K562 (cell line): ENCODE data around the gene FARP2. TPM values are rescaled to one million over a fixed set of nuclear protein-coding genes. Genes with fewer than 3 reads are reported as not detected.

Experiments used
- HOXB6 ChIP-seq: fragments of 250-450 bp; sonication (Bioruptor Pico); IDR thresholded peaks from 2 replicates; pipeline ENCODE4 v1.5.1; 2022; ENCODE audit warnings: mild to moderate bottlenecking, borderline replicate concordance
- PCBP1 ChIP-seq: fragments of 200-400 bp; formaldehyde crosslinking; IDR thresholded peaks from 2 replicates; pipeline ENCODE4 v1.6.1; 2018; ENCODE audit warnings: mild to moderate bottlenecking, low read depth, low read length; ENCODE audit not compliant: poor library complexity, severe bottlenecking
- SRSF7 ChIP-seq: fragments of 200-400 bp; formaldehyde crosslinking; optimal IDR thresholded peaks from 2 replicates; pipeline ENCODE3; 2017; ENCODE audit warnings: mild to moderate bottlenecking, low read depth, low read length
- TFAM ChIP-seq: fragments of 250-450 bp; sonication (Bioruptor Pico); conservative IDR thresholded peaks from 2 replicates; pipeline ENCODE4 v1.5.0; 2021; ENCODE audit warnings: mild to moderate bottlenecking, moderate library complexity
- ZNF133 ChIP-seq: fragments of 250-450 bp; sonication (Bioruptor Pico); IDR thresholded peaks from 2 replicates; pipeline ENCODE4 v1.4.0; 2020; ENCODE audit warnings: mild to moderate bottlenecking
- ZNF146 ChIP-seq: IDR thresholded peaks from one replicate; pipeline ENCODE4 v1.6.1; 2018; ENCODE audit warnings: missing compliant biosample characterization; ENCODE audit not compliant: unreplicated experiment
- ZNF668 ChIP-seq: fragments of 250-450 bp; sonication (Bioruptor Pico); IDR thresholded peaks from 2 replicates; pipeline ENCODE4 v1.8.0; 2022; ENCODE audit warnings: mild to moderate bottlenecking, inconsistent platforms
- polyA plus RNA-seq, 8 experiments: library from polyadenylated mRNA; depleted of rRNA in 4 of 8; stranded (reverse) in 5 of 8; unstranded in 3 of 8; fragments of >200 nt; fragmentation: Nextera tagmentation in 2 of 8; fragmentation: Illumina TruSeq in 1 of 8; extraction: Ambion mirVana in 2 of 8; extraction: Trizol in 1 of 8; gene quantifications; 2 replicates each; pipeline versions ENCODE4 v1.2.1 to v1.2.3, GENCODE V29; 2011 to 2014; ENCODE audit warnings: inconsistent platforms in 1 of 8, missing spikeins in 1 of 8
- total RNA-seq, 7 experiments: library from RNA; depleted of rRNA in 6 of 7; stranded (reverse); fragments of >200 nt in 6 of 7; fragmentation: Illumina TruSeq in 2 of 7; extraction: Trizol in 2 of 7; gene quantifications; 2 replicates each; pipeline versions ENCODE4 v1.2.1 to v1.2.3, GENCODE V29; 2011 to 2021; ENCODE audit warnings: low replicate concordance in 1 of 7
- TF ChIP-seq, protein P1 (sequence below): fragments of 150-350 bp; conservative IDR thresholded peaks from 2 replicates; pipeline ENCODE4 v1.6.1; 2014; ENCODE audit warnings: low read length
- TF ChIP-seq, protein P2 (sequence below): fragments of 450-650 bp; IDR thresholded peaks from 2 replicates; pipeline ENCODE4 v1.6.1; 2016; ENCODE audit warnings: low read depth, mild to moderate bottlenecking, moderate library complexity
- TF ChIP-seq, protein P3 (sequence below): sonication (generic); formaldehyde crosslinking; IDR thresholded peaks from 2 replicates; pipeline ENCODE4 v1.8.1; 2023; ENCODE audit warnings: mild to moderate bottlenecking, missing genetic modification reagents
- TF ChIP-seq, protein P4 (sequence below): sonication (generic); formaldehyde crosslinking; IDR thresholded peaks from 2 replicates; pipeline ENCODE4 v1.8.1; 2023; ENCODE audit warnings: mild to moderate bottlenecking, missing genetic modification reagents
- TF ChIP-seq, protein P5 (sequence below), 2 experiments: fragments of 450-650 bp in 1 of 2; sonication (generic) in 1 of 2; formaldehyde crosslinking; conservative IDR thresholded peaks; 2 replicates each; pipeline versions ENCODE4 v1.4.0 to v1.8.1; 2020 to 2022; ENCODE audit warnings: mild to moderate bottlenecking in 1 of 2, missing genetic modification reagents in 1 of 2

FARP2 gene
- total and polyA plus RNA-seq, 9 of the 15 experiments (the other 6 are each of a cell fraction or from before 2014, with no cell fraction given) = 4.1 to 38.1 (median 21.1) TPM

DNA sequence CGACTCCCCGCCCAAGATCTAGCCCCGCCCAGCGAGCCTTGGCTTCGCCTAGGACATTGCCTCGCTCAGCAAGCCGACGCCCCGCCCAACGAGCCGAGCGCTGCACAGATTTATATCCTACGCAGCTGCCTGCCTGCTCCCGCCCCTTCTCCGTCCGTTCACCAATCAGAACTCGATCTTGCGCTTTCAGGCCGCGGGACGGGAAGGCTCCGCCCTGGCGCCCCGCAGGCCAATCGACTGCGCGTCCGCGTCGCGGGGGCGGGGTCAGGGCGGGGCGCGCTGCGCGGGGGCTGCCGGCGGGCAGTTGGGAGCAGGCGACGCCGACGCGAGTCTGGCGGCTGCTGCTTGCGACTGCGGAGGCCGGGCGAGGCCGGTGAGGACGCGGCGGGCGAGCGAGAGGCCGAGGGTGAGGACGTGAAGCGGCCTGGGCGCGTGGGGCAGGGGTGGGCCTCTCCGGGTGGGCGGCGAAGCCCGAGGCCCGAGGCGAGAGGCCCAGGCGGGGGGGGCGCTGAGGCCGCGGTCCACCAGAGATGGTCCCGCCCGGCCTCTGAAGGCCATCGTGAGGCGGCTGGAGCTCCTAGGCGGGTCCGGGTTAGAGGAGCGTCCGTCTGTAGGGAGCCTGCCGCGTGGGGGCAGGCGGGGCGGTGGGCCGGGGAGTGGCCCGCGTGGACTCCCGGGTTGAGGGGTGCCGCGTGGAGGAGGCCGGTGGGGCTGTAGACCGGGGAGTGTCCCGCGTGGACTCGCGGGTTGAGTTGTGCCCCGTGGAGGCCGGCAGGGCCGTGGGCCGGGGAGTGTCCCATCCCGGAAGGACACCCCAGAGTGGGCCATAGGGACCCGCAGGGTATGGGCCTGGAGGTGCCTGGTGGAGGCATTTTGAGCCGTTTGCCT is at the start of gene FARP2 (continued):
- TF ChIP-seq, protein P1, sequence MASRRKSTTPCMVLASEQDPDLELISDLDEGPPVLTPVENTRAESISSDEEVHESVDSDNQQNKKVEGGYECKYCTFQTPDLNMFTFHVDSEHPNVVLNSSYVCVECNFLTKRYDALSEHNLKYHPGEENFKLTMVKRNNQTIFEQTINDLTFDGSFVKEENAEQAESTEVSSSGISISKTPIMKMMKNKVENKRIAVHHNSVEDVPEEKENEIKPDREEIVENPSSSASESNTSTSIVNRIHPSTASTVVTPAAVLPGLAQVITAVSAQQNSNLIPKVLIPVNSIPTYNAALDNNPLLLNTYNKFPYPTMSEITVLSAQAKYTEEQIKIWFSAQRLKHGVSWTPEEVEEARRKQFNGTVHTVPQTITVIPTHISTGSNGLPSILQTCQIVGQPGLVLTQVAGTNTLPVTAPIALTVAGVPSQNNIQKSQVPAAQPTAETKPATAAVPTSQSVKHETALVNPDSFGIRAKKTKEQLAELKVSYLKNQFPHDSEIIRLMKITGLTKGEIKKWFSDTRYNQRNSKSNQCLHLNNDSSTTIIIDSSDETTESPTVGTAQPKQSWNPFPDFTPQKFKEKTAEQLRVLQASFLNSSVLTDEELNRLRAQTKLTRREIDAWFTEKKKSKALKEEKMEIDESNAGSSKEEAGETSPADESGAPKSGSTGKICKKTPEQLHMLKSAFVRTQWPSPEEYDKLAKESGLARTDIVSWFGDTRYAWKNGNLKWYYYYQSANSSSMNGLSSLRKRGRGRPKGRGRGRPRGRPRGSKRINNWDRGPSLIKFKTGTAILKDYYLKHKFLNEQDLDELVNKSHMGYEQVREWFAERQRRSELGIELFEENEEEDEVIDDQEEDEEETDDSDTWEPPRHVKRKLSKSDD = no peak
- no peak for TF ChIP-seq HOXB6
- no peak for TF ChIP-seq ZNF146 (CRISPR knock-in tag)
- no peak for TF ChIP-seq TFAM (CRISPR knock-in tag)
- TF ChIP-seq, protein P2, sequence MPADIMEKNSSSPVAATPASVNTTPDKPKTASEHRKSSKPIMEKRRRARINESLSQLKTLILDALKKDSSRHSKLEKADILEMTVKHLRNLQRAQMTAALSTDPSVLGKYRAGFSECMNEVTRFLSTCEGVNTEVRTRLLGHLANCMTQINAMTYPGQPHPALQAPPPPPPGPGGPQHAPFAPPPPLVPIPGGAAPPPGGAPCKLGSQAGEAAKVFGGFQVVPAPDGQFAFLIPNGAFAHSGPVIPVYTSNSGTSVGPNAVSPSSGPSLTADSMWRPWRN = no peak
- TF ChIP-seq, protein P3, sequence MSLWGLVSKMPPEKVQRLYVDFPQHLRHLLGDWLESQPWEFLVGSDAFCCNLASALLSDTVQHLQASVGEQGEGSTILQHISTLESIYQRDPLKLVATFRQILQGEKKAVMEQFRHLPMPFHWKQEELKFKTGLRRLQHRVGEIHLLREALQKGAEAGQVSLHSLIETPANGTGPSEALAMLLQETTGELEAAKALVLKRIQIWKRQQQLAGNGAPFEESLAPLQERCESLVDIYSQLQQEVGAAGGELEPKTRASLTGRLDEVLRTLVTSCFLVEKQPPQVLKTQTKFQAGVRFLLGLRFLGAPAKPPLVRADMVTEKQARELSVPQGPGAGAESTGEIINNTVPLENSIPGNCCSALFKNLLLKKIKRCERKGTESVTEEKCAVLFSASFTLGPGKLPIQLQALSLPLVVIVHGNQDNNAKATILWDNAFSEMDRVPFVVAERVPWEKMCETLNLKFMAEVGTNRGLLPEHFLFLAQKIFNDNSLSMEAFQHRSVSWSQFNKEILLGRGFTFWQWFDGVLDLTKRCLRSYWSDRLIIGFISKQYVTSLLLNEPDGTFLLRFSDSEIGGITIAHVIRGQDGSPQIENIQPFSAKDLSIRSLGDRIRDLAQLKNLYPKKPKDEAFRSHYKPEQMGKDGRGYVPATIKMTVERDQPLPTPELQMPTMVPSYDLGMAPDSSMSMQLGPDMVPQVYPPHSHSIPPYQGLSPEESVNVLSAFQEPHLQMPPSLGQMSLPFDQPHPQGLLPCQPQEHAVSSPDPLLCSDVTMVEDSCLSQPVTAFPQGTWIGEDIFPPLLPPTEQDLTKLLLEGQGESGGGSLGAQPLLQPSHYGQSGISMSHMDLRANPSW = no peak
- no peak for TF ChIP-seq SRSF7
- TF ChIP-seq ZNF668 (CRISPR knock-in tag) = no peak
- TF ChIP-seq PCBP1 = peak; percentile 61
- TF ChIP-seq, protein P4, sequence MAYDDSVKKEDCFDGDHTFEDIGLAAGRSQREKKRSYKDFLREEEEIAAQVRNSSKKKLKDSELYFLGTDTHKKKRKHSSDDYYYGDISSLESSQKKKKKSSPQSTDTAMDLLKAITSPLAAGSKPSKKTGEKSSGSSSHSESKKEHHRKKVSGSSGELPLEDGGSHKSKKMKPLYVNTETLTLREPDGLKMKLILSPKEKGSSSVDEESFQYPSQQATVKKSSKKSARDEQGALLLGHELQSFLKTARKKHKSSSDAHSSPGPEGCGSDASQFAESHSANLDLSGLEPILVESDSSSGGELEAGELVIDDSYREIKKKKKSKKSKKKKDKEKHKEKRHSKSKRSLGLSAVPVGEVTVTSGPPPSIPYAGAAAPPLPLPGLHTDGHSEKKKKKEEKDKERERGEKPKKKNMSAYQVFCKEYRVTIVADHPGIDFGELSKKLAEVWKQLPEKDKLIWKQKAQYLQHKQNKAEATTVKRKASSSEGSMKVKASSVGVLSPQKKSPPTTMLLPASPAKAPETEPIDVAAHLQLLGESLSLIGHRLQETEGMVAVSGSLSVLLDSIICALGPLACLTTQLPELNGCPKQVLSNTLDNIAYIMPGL = no peak
- no peak for TF ChIP-seq ZNF133 (CRISPR knock-in tag)
- TF ChIP-seq, protein P5, sequence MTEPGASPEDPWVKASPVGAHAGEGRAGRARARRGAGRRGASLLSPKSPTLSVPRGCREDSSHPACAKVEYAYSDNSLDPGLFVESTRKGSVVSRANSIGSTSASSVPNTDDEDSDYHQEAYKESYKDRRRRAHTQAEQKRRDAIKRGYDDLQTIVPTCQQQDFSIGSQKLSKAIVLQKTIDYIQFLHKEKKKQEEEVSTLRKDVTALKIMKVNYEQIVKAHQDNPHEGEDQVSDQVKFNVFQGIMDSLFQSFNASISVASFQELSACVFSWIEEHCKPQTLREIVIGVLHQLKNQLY (CRISPR knock-in tag; conservative IDR thresholded peaks at IDR 0.05) = no peak
